Vagina (tissue), 2 donors: ENCODE data around the gene RACGAP1. TPM values are rescaled to one million over a fixed set of nuclear protein-coding genes. Genes with fewer than 3 reads are reported as not detected.

Experiments
- DNase-seq, 2 donors: peaks; one replicate each; pipeline ENCODE4 v3.0.0-alpha.2; 2017; ENCODE audit errors: extremely low spot score in 2 of 2
- H3K27ac ChIP-seq: fragments of 200-600 bp; sonication (generic); one replicate; pipeline ENCODE4 v1.5.1; 2019
- H3K27me3 ChIP-seq: fragments of 200-600 bp; sonication (generic); one replicate; pipeline ENCODE4 v1.5.1; 2019
- H3K36me3 ChIP-seq, 2 donors: fragments of 200-600 bp; sonication (generic); one replicate each; pipeline ENCODE4 v1.5.1; 2017 to 2019
- H3K4me1 ChIP-seq: fragments of 200-600 bp; sonication (generic); one replicate; pipeline ENCODE4 v1.5.1; 2019
- H3K4me3 ChIP-seq, 2 donors: fragments of 200-600 bp; sonication (generic); 1 replicate in 1 of 2; 2 replicates in 1 of 2; pipeline ENCODE4 v1.5.1; 2016 to 2019
- H3K9me3 ChIP-seq: fragments of 200-600 bp; sonication (generic); one replicate; pipeline ENCODE4 v1.5.1; 2019
- CTCF ChIP-seq, 3 experiments: fragments of 450-650 bp in 2 of 3; fragments of 200-600 bp in 1 of 3; sonication (generic) in 1 of 3; IDR thresholded peaks; one replicate each; pipeline ENCODE4 v1.5.1; 2017 to 2019; ENCODE audit warnings: antibody characterized with exemption in 3 of 3, mild to moderate bottlenecking in 2 of 3, moderate library complexity in 2 of 3
- POLR2A ChIP-seq, 2 donors: fragments of 450-650 bp; IDR thresholded peaks; one replicate each; pipeline ENCODE4 v1.6.1; 2017; ENCODE audit warnings: antibody characterized with exemption in 2 of 2, mild to moderate bottlenecking in 2 of 2, moderate library complexity in 2 of 2
- POLR2AphosphoS5 ChIP-seq, 2 donors: sonication (generic); formaldehyde crosslinking; IDR thresholded peaks; one replicate each; pipeline ENCODE4 v1.9.0; 2017; ENCODE audit warnings: antibody characterized with exemption in 2 of 2, mild to moderate bottlenecking in 2 of 2, low read depth in 1 of 2; ENCODE audit not compliant: insufficient read depth in 1 of 2
- intact Hi-C: fragments of 100-400 bp; cut with DNase I; formaldehyde crosslinking; loops from one replicate; pipeline ENCODE4 v1.15.1; 2023
- total RNA-seq: library from RNA; depleted of rRNA; stranded (reverse); fragments of >200 nt; gene quantifications from one replicate; pipeline ENCODE4 v1.2.3, GENCODE V29; 2016

The RACGAP1 gene
- total RNA-seq, 1 donor from 2014 or later = 19.2 TPM

GRCh38 chr12:49943625-49943960 is 81.7 kb downstream of the RACGAP1 start:
- no peak for DNase-seq
- no peak overlapping the region for H3K4me3 ChIP-seq
- no peak for TF ChIP-seq CTCF (IDR thresholded peaks at IDR 0.05)
- TF ChIP-seq POLR2A (IDR thresholded peaks at IDR 0.05) = no peak
- TF ChIP-seq POLR2AphosphoS5 (IDR thresholded peaks at IDR 0.05; ENCODE audit: insufficient read depth in 1 of 2, low read depth in 1 of 2) = no peak
- peaks cover 16% of the 10 kb centered on the region for H3K4me1 ChIP-seq
- H3K36me3 ChIP-seq = no peaks in the 10 kb centered on the region
- no peaks in the 10 kb centered on the region for H3K27me3 ChIP-seq
- no peak overlapping the region for H3K27ac ChIP-seq
- intact Hi-C loops = no loop called here
- no peaks in the 10 kb centered on the region for H3K9me3 ChIP-seq

GRCh38 chr12:49942921-49943624 is 82.2 kb downstream of the RACGAP1 start:
- H3K27ac ChIP-seq = no peak overlapping the region
- peaks cover 16% of the 10 kb centered on the region for H3K4me1 ChIP-seq
- no peak for DNase-seq
- no peaks in the 10 kb centered on the region for H3K36me3 ChIP-seq
- no peaks in the 10 kb centered on the region for H3K9me3 ChIP-seq
- H3K27me3 ChIP-seq = no peaks in the 10 kb centered on the region
- TF ChIP-seq CTCF (IDR thresholded peaks at IDR 0.05) = no peak
- no peak for TF ChIP-seq POLR2A (IDR thresholded peaks at IDR 0.05)
- TF ChIP-seq POLR2AphosphoS5 (IDR thresholded peaks at IDR 0.05; ENCODE audit: insufficient read depth in 1 of 2, low read depth in 1 of 2) = no peak
- no peak overlapping the region for H3K4me3 ChIP-seq
- intact Hi-C loops = no loop called here

- Histone ChIP-seq H3K4me3 (no peak overlapping the region), H3K36me3 (no peaks in the 10 kb centered on the region), H3K9me3 (no peaks in the 10 kb centered on the region), H3K27ac (no peak overlapping the region), H3K4me1 (peaks cover 16% of the 10 kb centered on the region), H3K27me3 (no peaks in the 10 kb centered on the region)
- TF ChIP-seq POLR2AphosphoS5 (IDR thresholded peaks at IDR 0.05; ENCODE audit: insufficient read depth in 1 of 2, low read depth in 1 of 2) (no peak), POLR2A (IDR thresholded peaks at IDR 0.05) (no peak), CTCF (IDR thresholded peaks at IDR 0.05) (no peak)
- intact Hi-C loops = no loop called here
- DNase-seq = no peak
Observed at GRCh38 chr12:49942512-49942893, 82.8 kb downstream of the RACGAP1 start.

GRCh38 chr12:49941556-49942511 is 83.5 kb downstream of the RACGAP1 start:
- intact Hi-C loops = no loop called here
- TF ChIP-seq CTCF (IDR thresholded peaks at IDR 0.05) (no peak), POLR2A (IDR thresholded peaks at IDR 0.05) (no peak)
- Histone ChIP-seq H3K4me3 (no peak overlapping the region), H3K27me3 (no peaks in the 10 kb centered on the region), H3K27ac (no peak overlapping the region), H3K4me1 (peaks cover 16% of the 10 kb centered on the region), H3K36me3 (no peaks in the 10 kb centered on the region), H3K9me3 (no peaks in the 10 kb centered on the region)
- DNase-seq = no peak

- intact Hi-C loops = no loop called here
- no peaks in the 10 kb centered on the region for H3K36me3 ChIP-seq
- H3K9me3 ChIP-seq = no peaks in the 10 kb centered on the region
- no peak for DNase-seq
- peaks cover 5% of the 10 kb centered on the region for H3K4me1 ChIP-seq
- no peak overlapping the region for H3K4me3 ChIP-seq
- H3K27ac ChIP-seq = no peak overlapping the region
- H3K27me3 ChIP-seq = no peaks in the 10 kb centered on the region
- TF ChIP-seq POLR2A (IDR thresholded peaks at IDR 0.05) = no peak
- no peak for TF ChIP-seq CTCF (IDR thresholded peaks at IDR 0.05)
- no peak for TF ChIP-seq POLR2AphosphoS5 (IDR thresholded peaks at IDR 0.05; ENCODE audit: insufficient read depth in 1 of 2, low read depth in 1 of 2)
Observed at GRCh38 chr12:49939707-49940106, 85.6 kb downstream of the RACGAP1 start.
